ENCODE data around the gene PLXNA3.

The PLXNA3 gene

GRCh38 chrX:154507673-154508383 lies 49.7 kb downstream of the PLXNA3 start:
- Histone ChIP-seq H2AFZ (no peak overlapping the region), H3K27ac (no peak overlapping the region), H3K9me3 (ENCODE audit: control insufficient read depth, low read length) (no peaks in the 10 kb centered on the region), H3K27me3 (ENCODE audit: control insufficient read depth, insufficient read depth, low read length) (no peaks in the 10 kb centered on the region), H3K9ac (no peak overlapping the region), H3K36me3 (ENCODE audit: control insufficient read depth, insufficient read depth, low read length) (no peaks in the 10 kb centered on the region), H3K4me3 (ENCODE audit: low read depth, low read length) (no peak overlapping the region), H3K4me1 (no peaks in the 10 kb centered on the region), H3K4me2 (ENCODE audit: low read length) (no peak overlapping the region), H3K79me2 (no peaks in the 10 kb centered on the region)
- no peak for TF ChIP-seq CTCF (IDR thresholded peaks at IDR 0.05)

GRCh38 chrX:154508384-154508745 lies 50.3 kb downstream of the PLXNA3 start:
- Histone ChIP-seq H3K4me3 (ENCODE audit: low read depth, low read length) (no peak overlapping the region), H3K36me3 (ENCODE audit: control insufficient read depth, insufficient read depth, low read length) (no peaks in the 10 kb centered on the region), H3K79me2 (no peaks in the 10 kb centered on the region), H3K27ac (no peak overlapping the region), H2AFZ (no peak overlapping the region), H3K9ac (no peak overlapping the region), H3K4me2 (ENCODE audit: low read length) (no peak overlapping the region), H3K27me3 (ENCODE audit: control insufficient read depth, insufficient read depth, low read length) (no peaks in the 10 kb centered on the region), H3K9me3 (ENCODE audit: control insufficient read depth, low read length) (no peaks in the 10 kb centered on the region), H3K4me1 (no peaks in the 10 kb centered on the region)
- TF ChIP-seq CTCF (IDR thresholded peaks at IDR 0.05), result no peak

- no peak overlapping the region for H3K4me2 ChIP-seq (ENCODE audit: low read length)
- no peaks in the 10 kb centered on the region for H3K36me3 ChIP-seq (ENCODE audit: control insufficient read depth, insufficient read depth, low read length)
These were observed 51.4 kb downstream of the PLXNA3 start for GRCh38 chrX:154509455-154509854.

GRCh38 chrX:154511761-154512160 lies 53.7 kb downstream of the PLXNA3 start:
- TF ChIP-seq CTCF (IDR thresholded peaks at IDR 0.05), result no peak
- Histone ChIP-seq H2AFZ (no peak overlapping the region), H3K4me3 (ENCODE audit: low read depth, low read length) (no peak overlapping the region), H3K27ac (no peak overlapping the region), H3K4me2 (ENCODE audit: low read length) (no peak overlapping the region), H3K4me1 (peaks cover 4% of the 10 kb centered on the region), H3K79me2 (no peaks in the 10 kb centered on the region), H3K9ac (no peak overlapping the region), H3K36me3 (ENCODE audit: control insufficient read depth, insufficient read depth, low read length) (no peaks in the 10 kb centered on the region), H3K9me3 (ENCODE audit: control insufficient read depth, low read length) (no peaks in the 10 kb centered on the region), H3K27me3 (ENCODE audit: control insufficient read depth, insufficient read depth, low read length) (no peaks in the 10 kb centered on the region)

More at GRCh38 chrX:154509455-154509854, 51.4 kb downstream of the PLXNA3 start:
- Histone ChIP-seq H3K27ac (no peak overlapping the region), H3K4me1 (no peaks in the 10 kb centered on the region), H3K79me2 (no peaks in the 10 kb centered on the region), H3K27me3 (ENCODE audit: control insufficient read depth, insufficient read depth, low read length) (no peaks in the 10 kb centered on the region), H3K9me3 (ENCODE audit: control insufficient read depth, low read length) (no peaks in the 10 kb centered on the region), H3K9ac (no peak overlapping the region), H2AFZ (no peak overlapping the region), H3K4me3 (ENCODE audit: low read depth, low read length) (no peak overlapping the region)
- no peak for TF ChIP-seq CTCF (IDR thresholded peaks at IDR 0.05)
